Stimulated activated CD4-positive, alpha-beta T cell treated with anti-CD3 and anti-CD28 coated beads, Interleukin-15, amount 100 ng/mL, for 24 hours (primary cell): ENCODE measurements around the gene SAG.
"Not testable (repeated sequence)": the region's sequence is repeated elsewhere in the genome, so short reads cannot be mapped to it uniquely, and the experiment has no call there.

ENCODE experiments used
- DNase-seq: peaks from one replicate; pipeline ENCODE4 v3.0.0-alpha.2; 2020

The SAG gene

GRCh38 chr2:233334915-233335314, 27.3 kb downstream of the SAG start:
- DNase-seq = no peak

GRCh38 chr2:233336091-233336490, 28.5 kb downstream of the SAG start:
- DNase-seq = not testable (repeated sequence)

- DNase-seq = no peak
These were observed 28.9 kb downstream of the SAG start for GRCh38 chr2:233336541-233336940.

- DNase-seq = no peak
These were observed 30.4 kb downstream of the SAG start for GRCh38 chr2:233338046-233338445.

GRCh38 chr2:233338812-233339368, 31.3 kb downstream of the SAG start:
- DNase-seq = no peak

GRCh38 chr2:233339427-233339826, 31.8 kb downstream of the SAG start:
- no peak for DNase-seq

- no peak for DNase-seq
These were observed 33.7 kb downstream of the SAG start for GRCh38 chr2:233341296-233341695.

- DNase-seq = no peak
These were observed 34.7 kb downstream of the SAG start for GRCh38 chr2:233342301-233342700.

- DNase-seq = no peak
These were observed 35.6 kb downstream of the SAG start for GRCh38 chr2:233343171-233343705.

- DNase-seq = no peak
These were observed 38.8 kb downstream of the SAG start for GRCh38 chr2:233346376-233346775.

- DNase-seq = no peak
These were observed 39.3 kb downstream of the SAG start for GRCh38 chr2:233346930-233347329.

- no peak for DNase-seq
These were observed 41.7 kb downstream of the SAG start for GRCh38 chr2:233349005-233349998.

- DNase-seq = peak; percentile 48
These were observed 43.1 kb downstream of the SAG start for GRCh38 chr2:233350708-233351107.

- no peak for DNase-seq
These were observed 43.8 kb downstream of the SAG start for GRCh38 chr2:233351423-233351822.

- no peak for DNase-seq
These were observed 44.7 kb downstream of the SAG start for GRCh38 chr2:233352141-233352842.

GRCh38 chr2:233353101-233353768, 45.6 kb downstream of the SAG start:
- DNase-seq = no peak

GRCh38 chr2:233353769-233354499, 46.3 kb downstream of the SAG start, which contains the start of gene DGKD:
Gene DGKD, plus strand, starts transcription at chr2:233354494. Its CDS starts 25 bp downstream, at chr2:233354519.
- peak; percentile 73 for DNase-seq

GRCh38 chr2:233354500-233354924, 46.9 kb downstream of the SAG start:
- DNase-seq = no peak

- peak; percentile 35 for DNase-seq
These were observed 47.5 kb downstream of the SAG start for GRCh38 chr2:233354971-233355574.

GRCh38 chr2:233355916-233356315, 48.3 kb downstream of the SAG start:
- no peak for DNase-seq

GRCh38 chr2:233356546-233357308, 49.1 kb downstream of the SAG start:
- DNase-seq = no peak
